Activated T-helper 2 cell treated with anti-CD3 and anti-CD28 coated beads, Interferon-gamma antibody, Interleukin-2, Interleukin-4, amounts not matched to agents 10 μg/mL and 5 μg/mL and 100 μg/mL, durations not matched to agents 14 hours and 24 hours and 36 hours (primary cell): ENCODE results near the gene PIGL. TPM values are rescaled to one million over a fixed set of nuclear protein-coding genes. Genes with fewer than 3 reads are reported as not detected.
A peak's percentile ranks its signal among the peaks of the same experiment; 100 is the strongest.
"Not testable (repeated sequence)": the region's sequence is repeated elsewhere in the genome, so short reads cannot be mapped to it uniquely, and the experiment has no call there.

ENCODE experiments used
- DNase-seq: peaks from one replicate; pipeline ENCODE4 v3.0.0; 2021; ENCODE audit warnings: low spot score
- H3K27ac Mint-ChIP-seq: one replicate; pipeline ENCODE4 v1.8.0; 2021; ENCODE audit warnings: mixed read lengths
- H3K27me3 Mint-ChIP-seq: one replicate; pipeline ENCODE4 v1.8.0; 2021; ENCODE audit warnings: low read depth, mixed read lengths
- H3K36me3 Mint-ChIP-seq: one replicate; pipeline ENCODE4 v1.8.0; 2021; ENCODE audit warnings: low read depth, mixed read lengths
- H3K4me1 Mint-ChIP-seq: one replicate; pipeline ENCODE4 v1.8.0; 2021; ENCODE audit warnings: low read depth, mixed read lengths
- H3K4me3 Mint-ChIP-seq: one replicate; pipeline ENCODE4 v1.8.0; 2021; ENCODE audit warnings: low read depth, mild to moderate bottlenecking, moderate library complexity, mixed read lengths
- H3K9me3 Mint-ChIP-seq: one replicate; pipeline ENCODE4 v1.8.0; 2021; ENCODE audit warnings: mixed read lengths
- intact Hi-C: fragments of 100-400 bp; cut with micrococcal nuclease; formaldehyde crosslinking; loops from one replicate; pipeline ENCODE4 v1.15.1; 2023
- total RNA-seq: library from RNA; stranded (reverse); gene quantifications from 2 replicates; pipeline ENCODE4 v1.2.3, GENCODE V29; 2022

PIGL gene
- total RNA-seq, 1 donor from 2014 or later, result 40.6 TPM

GRCh38 chr17:16286009-16286946 is 69.3 kb downstream of the PIGL start:
- H3K36me3 Mint-ChIP-seq, result peaks cover 12% of the 10 kb centered on the region

GRCh38 chr17:16286947-16287562 is 70.0 kb downstream of the PIGL start:
- no peak for DNase-seq
- intact Hi-C loops, result loop anchor here (1.0 to 5.0 kb wide), 5 partner anchors 58 to 150 kb away; partner anchors contain the start of genes CENPV, PIGL and TRPV2
- Mint-ChIP-seq H3K36me3 (peaks cover 12% of the 10 kb centered on the region), H3K4me3 (peak overlapping the region; percentile 61), H3K9me3 (no peaks in the 10 kb centered on the region), H3K27ac (peak overlapping the region; percentile 97), H3K4me1 (peaks cover 46% of the 10 kb centered on the region), H3K27me3 (no peaks in the 10 kb centered on the region)

More at GRCh38 chr17:16286009-16286946, 69.3 kb downstream of the PIGL start:
- intact Hi-C loops, result loop anchor here (1.0 to 5.0 kb wide), 5 partner anchors 57 to 151 kb away; partner anchors contain the start of genes CENPV, PIGL and TRPV2
- Mint-ChIP-seq H3K4me3 (peak overlapping the region; percentile 61), H3K27me3 (no peaks in the 10 kb centered on the region), H3K9me3 (no peaks in the 10 kb centered on the region), H3K27ac (peak overlapping the region; percentile 97), H3K4me1 (peaks cover 50% of the 10 kb centered on the region)
- peak; percentile 79 for DNase-seq

GRCh38 chr17:16287563-16288027 is 70.6 kb downstream of the PIGL start:
- H3K4me1 Mint-ChIP-seq, result peaks cover 44% of the 10 kb centered on the region
- DNase-seq, result no peak

GRCh38 chr17:16288860-16289571 is 72.0 kb downstream of the PIGL start:
- intact Hi-C loops, result loop anchor here (5.0 kb wide), 2 partner anchors 128 to 148 kb away; partner anchors contain the start of gene TRPV2
- no peaks in the 10 kb centered on the region for H3K9me3 Mint-ChIP-seq
- H3K4me1 Mint-ChIP-seq, result peaks cover 44% of the 10 kb centered on the region

More at GRCh38 chr17:16287563-16288027, 70.6 kb downstream of the PIGL start:
- intact Hi-C loops, result loop anchor here (2.0 to 5.0 kb wide), 3 partner anchors 65 to 150 kb away; partner anchors contain the start of genes CENPV and TRPV2
- peaks cover 16% of the 10 kb centered on the region for H3K36me3 Mint-ChIP-seq
- H3K27me3 Mint-ChIP-seq, result no peaks in the 10 kb centered on the region
- peak overlapping the region; percentile 61 for H3K4me3 Mint-ChIP-seq
- H3K9me3 Mint-ChIP-seq, result no peaks in the 10 kb centered on the region
- H3K27ac Mint-ChIP-seq, result peak overlapping the region; percentile 97

GRCh38 chr17:16293931-16294330 is 76.9 kb downstream of the PIGL start:
- Mint-ChIP-seq H3K4me1 (peaks cover 17% of the 10 kb centered on the region), H3K27me3 (no peaks in the 10 kb centered on the region), H3K36me3 (peaks cover 5% of the 10 kb centered on the region), H3K4me3 (no peak overlapping the region), H3K9me3 (no peaks in the 10 kb centered on the region), H3K27ac (no peak overlapping the region)
- DNase-seq, result no peak
- intact Hi-C loops, result no loop called here

More at GRCh38 chr17:16288860-16289571, 72.0 kb downstream of the PIGL start:
- peaks cover 16% of the 10 kb centered on the region for H3K36me3 Mint-ChIP-seq
- no peak for DNase-seq
- no peaks in the 10 kb centered on the region for H3K27me3 Mint-ChIP-seq
- H3K27ac Mint-ChIP-seq, result peak overlapping the region; percentile 66
- H3K4me3 Mint-ChIP-seq, result no peak overlapping the region

GRCh38 chr17:16294560-16294959 is 77.5 kb downstream of the PIGL start:
- Mint-ChIP-seq H3K27me3 (no peaks in the 10 kb centered on the region), H3K27ac (no peak overlapping the region), H3K9me3 (no peaks in the 10 kb centered on the region), H3K4me1 (peaks cover 13% of the 10 kb centered on the region), H3K36me3 (peaks cover 4% of the 10 kb centered on the region), H3K4me3 (no peak overlapping the region)
- intact Hi-C loops, result no loop called here
- DNase-seq, result no peak

GRCh38 chr17:16296072-16296471 is 79.1 kb downstream of the PIGL start:
- H3K27me3 Mint-ChIP-seq, H3K9me3 Mint-ChIP-seq, H3K36me3 Mint-ChIP-seq, H3K27ac Mint-ChIP-seq, intact Hi-C loops, DNase-seq, H3K4me3 Mint-ChIP-seq: not testable (repeated sequence)
- peaks cover 13% of the 10 kb centered on the region for H3K4me1 Mint-ChIP-seq

GRCh38 chr17:16297367-16298139 is 80.5 kb downstream of the PIGL start:
- H3K4me1 Mint-ChIP-seq, result peaks cover 12% of the 10 kb centered on the region
- H3K27ac Mint-ChIP-seq, result no peak overlapping the region
- H3K9me3 Mint-ChIP-seq, result no peaks in the 10 kb centered on the region
- intact Hi-C loops, result no loop called here
- H3K4me3 Mint-ChIP-seq, result no peak overlapping the region
- no peaks in the 10 kb centered on the region for H3K27me3 Mint-ChIP-seq
- peaks cover 8% of the 10 kb centered on the region for H3K36me3 Mint-ChIP-seq
- no peak for DNase-seq

- H3K36me3 Mint-ChIP-seq, result peaks cover 8% of the 10 kb centered on the region
- no peaks in the 10 kb centered on the region for H3K27me3 Mint-ChIP-seq
- DNase-seq, result no peak
- H3K4me1 Mint-ChIP-seq, result peaks cover 12% of the 10 kb centered on the region
- intact Hi-C loops, result no loop called here
- H3K27ac Mint-ChIP-seq, result no peak overlapping the region
- H3K4me3 Mint-ChIP-seq, result no peak overlapping the region
- no peaks in the 10 kb centered on the region for H3K9me3 Mint-ChIP-seq
Measured at GRCh38 chr17:16298140-16298662, 81.2 kb downstream of the PIGL start.

GRCh38 chr17:16300554-16300953 is 83.5 kb downstream of the PIGL start:
- Mint-ChIP-seq H3K36me3 (peaks cover 8% of the 10 kb centered on the region), H3K9me3 (no peaks in the 10 kb centered on the region), H3K27me3 (no peaks in the 10 kb centered on the region), H3K27ac (no peak overlapping the region), H3K4me3 (no peak overlapping the region), H3K4me1 (peaks cover 9% of the 10 kb centered on the region)
- intact Hi-C loops, result no loop called here
- no peak for DNase-seq

GRCh38 chr17:16301963-16302855 is 85.2 kb downstream of the PIGL start:
- H3K4me3 Mint-ChIP-seq, result no peak overlapping the region
- H3K27ac Mint-ChIP-seq, result peak overlapping the region; percentile 79
- no peaks in the 10 kb centered on the region for H3K27me3 Mint-ChIP-seq
- DNase-seq, result no peak
- H3K9me3 Mint-ChIP-seq, result no peaks in the 10 kb centered on the region
- intact Hi-C loops, result no loop called here
- peaks cover 1% of the 10 kb centered on the region for H3K4me1 Mint-ChIP-seq
- peaks cover 8% of the 10 kb centered on the region for H3K36me3 Mint-ChIP-seq
